GM12878 (cell line): ENCODE data around the gene NOL4L. TPM values are rescaled to one million over a fixed set of nuclear protein-coding genes. Genes with fewer than 3 reads are reported as not detected.

Source experiments
- ATAC-seq: fragments of 200-7000 bp; cut with Tn5 transposase; 3 replicates; pipeline ENCODE4 v1.9.1; 2020; ENCODE audit warnings: mild to moderate bottlenecking, moderate library complexity
- BruUV-seq: library from RNA; stranded (reverse); fragments of 400-500 nt; replicated peaks from 2 replicates; lab custom pipeline; 2021; lab: Mats Ljungman, UMichigan
- CTCF ChIA-PET: fragments of 300-600 bp; sonication (Branson Sonifier 250); formaldehyde crosslinking; extraction: SDS; loops from one replicate; lab custom pipeline; 2021; ENCODE audit warnings: inconsistent platforms; lab: Yijun Ruan, JAX
- POLR2A ChIA-PET: fragments of 350-600 bp; formaldehyde crosslinking; extraction: SDS; loops from one replicate; lab custom pipeline; 2021; ENCODE audit warnings: inconsistent platforms; lab: Charles Lee
- RAD21 ChIA-PET: fragments of 300-600 bp; sonication (Branson Sonifier 250); formaldehyde crosslinking; loops from one replicate; lab custom pipeline; 2023; ENCODE audit warnings: antibody characterized with exemption; ENCODE audit not compliant: unreplicated experiment; lab: Charles Lee
- SMC1A ChIA-PET: fragments of 300-600 bp; sonication (Branson Sonifier 250); formaldehyde crosslinking; loops from one replicate; lab custom pipeline; 2023; ENCODE audit not compliant: unreplicated experiment, uncharacterized antibody; lab: Charles Lee
- DNase-seq: peaks from one replicate; pipeline ENCODE4 v3.0.0-alpha.2; 2011; ENCODE audit warnings: low read depth, low spot score
- FAIRE-seq: peaks from 3 replicates; lab custom pipeline; 2011; peaks lifted over from hg19 to GRCh38; lab: Jason Lieb, UNC
- H2AFZ ChIP-seq: 2 replicates; pipeline ENCODE4 v1.6.0; 2011; ENCODE audit warnings: low read depth, low read length, control low read depth; ENCODE audit not compliant: control insufficient read depth
- H3K27ac ChIP-seq: 2 replicates; pipeline ENCODE4 v1.5.1; 2011; ENCODE audit warnings: control low read depth; ENCODE audit not compliant: control insufficient read depth, insufficient read depth
- H3K27me3 ChIP-seq, 2 experiments: replicated peaks in 1 of 2; 2 replicates each; pipeline versions ENCODE4 v1.6.0 to v1.6.1; 2011; ENCODE audit warnings: low read length in 1 of 2; ENCODE audit not compliant: control insufficient read depth in 2 of 2, insufficient read depth in 2 of 2
- H3K36me3 ChIP-seq, 2 experiments: 2 replicates each; pipeline ENCODE4 v1.5.1; 2011; ENCODE audit warnings: low read length in 1 of 2; ENCODE audit not compliant: control insufficient read depth in 2 of 2, insufficient read depth in 2 of 2
- H3K4me1 ChIP-seq: 2 replicates; pipeline ENCODE4 v1.6.1; 2011; ENCODE audit warnings: mild to moderate bottlenecking, low read length, moderate library complexity, mixed read lengths; ENCODE audit not compliant: control insufficient read depth, insufficient read depth
- H3K4me2 ChIP-seq: 2 replicates; pipeline ENCODE4 v1.6.0; 2011; ENCODE audit warnings: control low read depth; ENCODE audit not compliant: control insufficient read depth, insufficient read depth
- H3K4me3 ChIP-seq: fragments of 200-600 bp; sonication (generic); 2 replicates; pipeline ENCODE4 v1.5.1; 2016
- H3K79me2 ChIP-seq: 2 replicates; pipeline ENCODE4 v1.6.0; 2011; ENCODE audit warnings: low read length; ENCODE audit not compliant: control insufficient read depth, insufficient read depth
- H3K9ac ChIP-seq: 2 replicates; pipeline ENCODE4 v1.8.0; 2011; ENCODE audit warnings: low read length, control low read depth, mixed read lengths; ENCODE audit not compliant: control insufficient read depth, insufficient read depth
- H3K9me3 ChIP-seq: replicated peaks from 3 replicates; pipeline ENCODE4 v1.5.1; 2011; ENCODE audit warnings: mild to moderate bottlenecking, low read length; ENCODE audit not compliant: control insufficient read depth, insufficient read depth
- H4K20me1 ChIP-seq: 2 replicates; pipeline ENCODE4 v1.6.0; 2011; ENCODE audit not compliant: control insufficient read depth, insufficient read depth
- ATF7 ChIP-seq: fragments of 450-650 bp; IDR thresholded peaks from 2 replicates; pipeline ENCODE4 v1.6.1; 2016; ENCODE audit warnings: low read depth, mild to moderate bottlenecking
- CHD4 ChIP-seq: fragments of 200-600 bp; sonication (generic); IDR thresholded peaks from 2 replicates; pipeline ENCODE4 v1.6.1; 2016; ENCODE audit warnings: mild to moderate bottlenecking
- EGR1 ChIP-seq, 2 experiments: IDR thresholded peaks; 1 replicate in 1 of 2; 2 replicates in 1 of 2; pipeline ENCODE4 v1.6.1; 2011 to 2012; ENCODE audit warnings: low read depth in 2 of 2, low read length in 2 of 2, borderline replicate concordance in 1 of 2, mild to moderate bottlenecking in 1 of 2, moderate library complexity in 1 of 2
- MTA3 ChIP-seq: IDR thresholded peaks from 2 replicates; pipeline ENCODE4 v1.6.1; 2012; ENCODE audit warnings: low read length, inconsistent platforms, borderline replicate concordance
- NRF1 ChIP-seq: conservative IDR thresholded peaks from 2 replicates; pipeline ENCODE4 v1.6.1; 2011; ENCODE audit warnings: mild to moderate bottlenecking, low read depth, low read length, improper control_type of control experiment
- PAX5 ChIP-seq: IDR thresholded peaks from 2 replicates; pipeline ENCODE4 v1.6.1; 2011; ENCODE audit warnings: low read depth, low read length, borderline replicate concordance
- RB1 ChIP-seq: fragments of 450-650 bp; formaldehyde crosslinking; IDR thresholded peaks from 2 replicates; pipeline ENCODE4 v1.6.1; 2017; ENCODE audit warnings: mild to moderate bottlenecking, borderline replicate concordance
- SP1 ChIP-seq: IDR thresholded peaks from one replicate; pipeline ENCODE4 v1.6.1; 2011; ENCODE audit warnings: low read depth, low read length
- SRF ChIP-seq, 2 experiments: IDR thresholded peaks; 2 replicates each; pipeline ENCODE4 v1.6.1; 2011; ENCODE audit warnings: low read depth in 2 of 2, low read length in 2 of 2, mild to moderate bottlenecking in 1 of 2, moderate library complexity in 1 of 2
- SUPT20H ChIP-seq: IDR thresholded peaks from 2 replicates; pipeline ENCODE4 v1.6.1; 2011; ENCODE audit warnings: low read depth, mild to moderate bottlenecking, low read length, moderate library complexity, borderline replicate concordance; ENCODE audit not compliant: control insufficient read depth
- TARDBP ChIP-seq: IDR thresholded peaks from 2 replicates; pipeline ENCODE4 v1.6.1; 2016; ENCODE audit warnings: borderline replicate concordance
- WGBS: methylation state at CpG from one replicate; pipeline ENCODE4 v1.1.6; 2016; ENCODE audit warnings: low lambda C conversion rate; ENCODE audit not compliant: insufficient replicate concordance, insufficient coverage; ENCODE audit errors: missing lambda C conversion rate; 5-methylcytosine and 5-hydroxymethylcytosine counted together
- in situ Hi-C: fragments of 300-500 bp; cut with MboI; formaldehyde crosslinking; loops from 9 replicates; pipeline ENCODE4 v1.14.3; 2018; ENCODE audit warnings: mixed read lengths
- intact Hi-C: fragments of 100-400 bp; cut with micrococcal nuclease; formaldehyde crosslinking; loops from one replicate; pipeline ENCODE4 v1.14.2; 2022; ENCODE audit not compliant: unreplicated experiment
- polyA plus RNA-seq, 11 experiments: library from polyadenylated mRNA; depleted of rRNA in 4 of 11; unstranded in 6 of 11; stranded (reverse) in 5 of 11; fragments of >200 nt; fragmentation: Nextera tagmentation in 4 of 11; fragmentation: Illumina TruSeq in 1 of 11; extraction: Ambion mirVana in 4 of 11; extraction: Trizol in 1 of 11; gene quantifications; 1 replicate in 1 of 11; 2 replicates in 10 of 11; pipeline versions ENCODE4 v1.2.1 to v1.2.3, GENCODE V29; 2011 to 2016; ENCODE audit warnings: inconsistent platforms in 2 of 11, missing spikeins in 2 of 11, low read depth in 1 of 11
- total RNA-seq, 4 experiments: library from RNA; depleted of rRNA in 3 of 4; stranded (reverse); fragments of >200 nt in 3 of 4; fragmentation: Illumina TruSeq in 1 of 4; extraction: Trizol in 1 of 4; gene quantifications; 2 replicates each; pipeline versions ENCODE4 v1.2.1 to v1.2.3, GENCODE V29; 2013 to 2021
- TF ChIP-seq, protein P1 (sequence below): IDR thresholded peaks from 2 replicates; pipeline ENCODE4 v1.6.1; 2012; ENCODE audit warnings: low read depth, low read length, improper control_type of control experiment
- TF ChIP-seq, protein P2 (sequence below): fragments of 450-650 bp; formaldehyde crosslinking; IDR thresholded peaks from 2 replicates; pipeline ENCODE4 v1.4.0; 2020; ENCODE audit warnings: mild to moderate bottlenecking, moderate library complexity
- TF ChIP-seq, protein P3 (sequence below): fragments of 450-650 bp; IDR thresholded peaks from 2 replicates; pipeline ENCODE4 v1.6.1; 2016; ENCODE audit warnings: mild to moderate bottlenecking, moderate library complexity, borderline replicate concordance

Gene NOL4L
- total and polyA plus RNA-seq, 10 of the 15 experiments (the other 5 are each of a cell fraction or from before 2014, with no cell fraction given): 2.3 to 24.0 (median 8.0) TPM

- no peaks in the 10 kb centered on the region for H3K27me3 ChIP-seq
- no peaks in the 10 kb centered on the region for H4K20me1 ChIP-seq
- no peak for ATAC-seq
- H3K4me2 ChIP-seq: no peak overlapping the region
- FAIRE-seq: no peak
- no peak overlapping the region for H3K4me3 ChIP-seq
- H3K79me2 ChIP-seq: no peaks in the 10 kb centered on the region
- no peaks in the 10 kb centered on the region for H3K9me3 ChIP-seq
- no peak overlapping the region for H3K27ac ChIP-seq
- no peak overlapping the region; the same call in 1 of the 2 replicates for H2AFZ ChIP-seq
- CTCF ChIA-PET: interaction anchor here (0.7 to 1.7 kb wide), 8 partner anchors 12 to 378 kb away, joined by 3 to 5 read pairs (median 3); partner anchors contain the start of gene TM9SF4
- RAD21 ChIA-PET: no interaction called here
- WGBS: 58% methylated on average over 5 of the region's 5 CpGs
- intact Hi-C loops (no loop called here), in situ Hi-C loops (no loop called here)
- no peak for DNase-seq
- POLR2A ChIA-PET: no interaction called here
- peaks cover 5% of the 10 kb centered on the region for H3K4me1 ChIP-seq
- no peaks in the 10 kb centered on the region for H3K36me3 ChIP-seq
- TF ChIP-seq TARDBP (no peak), CHD4 (no peak), SRF (IDR thresholded peaks at IDR 0.05; ENCODE audit: low read depth in 2 of 2, low read length in 2 of 2) (no peak), EGR1 (IDR thresholded peaks at IDR 0.05; ENCODE audit: borderline replicate concordance in 1 of 2, low read depth in 2 of 2, low read length in 2 of 2) (no peak), ATF7 (no peak), MTA3 (no peak), SUPT20H (no peak), SP1 (no peak), NRF1 (no peak), PAX5 (no peak), RB1 (no peak)
- TF ChIP-seq, protein P1, sequence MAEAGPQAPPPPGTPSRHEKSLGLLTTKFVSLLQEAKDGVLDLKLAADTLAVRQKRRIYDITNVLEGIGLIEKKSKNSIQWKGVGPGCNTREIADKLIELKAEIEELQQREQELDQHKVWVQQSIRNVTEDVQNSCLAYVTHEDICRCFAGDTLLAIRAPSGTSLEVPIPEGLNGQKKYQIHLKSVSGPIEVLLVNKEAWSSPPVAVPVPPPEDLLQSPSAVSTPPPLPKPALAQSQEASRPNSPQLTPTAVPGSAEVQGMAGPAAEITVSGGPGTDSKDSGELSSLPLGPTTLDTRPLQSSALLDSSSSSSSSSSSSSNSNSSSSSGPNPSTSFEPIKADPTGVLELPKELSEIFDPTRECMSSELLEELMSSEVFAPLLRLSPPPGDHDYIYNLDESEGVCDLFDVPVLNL: no peak
- TF ChIP-seq, protein P2, sequence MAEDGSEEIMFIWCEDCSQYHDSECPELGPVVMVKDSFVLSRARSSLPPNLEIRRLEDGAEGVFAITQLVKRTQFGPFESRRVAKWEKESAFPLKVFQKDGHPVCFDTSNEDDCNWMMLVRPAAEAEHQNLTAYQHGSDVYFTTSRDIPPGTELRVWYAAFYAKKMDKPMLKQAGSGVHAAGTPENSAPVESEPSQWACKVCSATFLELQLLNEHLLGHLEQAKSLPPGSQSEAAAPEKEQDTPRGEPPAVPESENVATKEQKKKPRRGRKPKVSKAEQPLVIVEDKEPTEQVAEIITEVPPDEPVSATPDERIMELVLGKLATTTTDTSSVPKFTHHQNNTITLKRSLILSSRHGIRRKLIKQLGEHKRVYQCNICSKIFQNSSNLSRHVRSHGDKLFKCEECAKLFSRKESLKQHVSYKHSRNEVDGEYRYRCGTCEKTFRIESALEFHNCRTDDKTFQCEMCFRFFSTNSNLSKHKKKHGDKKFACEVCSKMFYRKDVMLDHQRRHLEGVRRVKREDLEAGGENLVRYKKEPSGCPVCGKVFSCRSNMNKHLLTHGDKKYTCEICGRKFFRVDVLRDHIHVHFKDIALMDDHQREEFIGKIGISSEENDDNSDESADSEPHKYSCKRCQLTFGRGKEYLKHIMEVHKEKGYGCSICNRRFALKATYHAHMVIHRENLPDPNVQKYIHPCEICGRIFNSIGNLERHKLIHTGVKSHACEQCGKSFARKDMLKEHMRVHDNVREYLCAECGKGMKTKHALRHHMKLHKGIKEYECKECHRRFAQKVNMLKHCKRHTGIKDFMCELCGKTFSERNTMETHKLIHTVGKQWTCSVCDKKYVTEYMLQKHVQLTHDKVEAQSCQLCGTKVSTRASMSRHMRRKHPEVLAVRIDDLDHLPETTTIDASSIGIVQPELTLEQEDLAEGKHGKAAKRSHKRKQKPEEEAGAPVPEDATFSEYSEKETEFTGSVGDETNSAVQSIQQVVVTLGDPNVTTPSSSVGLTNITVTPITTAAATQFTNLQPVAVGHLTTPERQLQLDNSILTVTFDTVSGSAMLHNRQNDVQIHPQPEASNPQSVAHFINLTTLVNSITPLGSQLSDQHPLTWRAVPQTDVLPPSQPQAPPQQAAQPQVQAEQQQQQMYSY (CRISPR knock-in tag): no peak
- TF ChIP-seq, protein P3, sequence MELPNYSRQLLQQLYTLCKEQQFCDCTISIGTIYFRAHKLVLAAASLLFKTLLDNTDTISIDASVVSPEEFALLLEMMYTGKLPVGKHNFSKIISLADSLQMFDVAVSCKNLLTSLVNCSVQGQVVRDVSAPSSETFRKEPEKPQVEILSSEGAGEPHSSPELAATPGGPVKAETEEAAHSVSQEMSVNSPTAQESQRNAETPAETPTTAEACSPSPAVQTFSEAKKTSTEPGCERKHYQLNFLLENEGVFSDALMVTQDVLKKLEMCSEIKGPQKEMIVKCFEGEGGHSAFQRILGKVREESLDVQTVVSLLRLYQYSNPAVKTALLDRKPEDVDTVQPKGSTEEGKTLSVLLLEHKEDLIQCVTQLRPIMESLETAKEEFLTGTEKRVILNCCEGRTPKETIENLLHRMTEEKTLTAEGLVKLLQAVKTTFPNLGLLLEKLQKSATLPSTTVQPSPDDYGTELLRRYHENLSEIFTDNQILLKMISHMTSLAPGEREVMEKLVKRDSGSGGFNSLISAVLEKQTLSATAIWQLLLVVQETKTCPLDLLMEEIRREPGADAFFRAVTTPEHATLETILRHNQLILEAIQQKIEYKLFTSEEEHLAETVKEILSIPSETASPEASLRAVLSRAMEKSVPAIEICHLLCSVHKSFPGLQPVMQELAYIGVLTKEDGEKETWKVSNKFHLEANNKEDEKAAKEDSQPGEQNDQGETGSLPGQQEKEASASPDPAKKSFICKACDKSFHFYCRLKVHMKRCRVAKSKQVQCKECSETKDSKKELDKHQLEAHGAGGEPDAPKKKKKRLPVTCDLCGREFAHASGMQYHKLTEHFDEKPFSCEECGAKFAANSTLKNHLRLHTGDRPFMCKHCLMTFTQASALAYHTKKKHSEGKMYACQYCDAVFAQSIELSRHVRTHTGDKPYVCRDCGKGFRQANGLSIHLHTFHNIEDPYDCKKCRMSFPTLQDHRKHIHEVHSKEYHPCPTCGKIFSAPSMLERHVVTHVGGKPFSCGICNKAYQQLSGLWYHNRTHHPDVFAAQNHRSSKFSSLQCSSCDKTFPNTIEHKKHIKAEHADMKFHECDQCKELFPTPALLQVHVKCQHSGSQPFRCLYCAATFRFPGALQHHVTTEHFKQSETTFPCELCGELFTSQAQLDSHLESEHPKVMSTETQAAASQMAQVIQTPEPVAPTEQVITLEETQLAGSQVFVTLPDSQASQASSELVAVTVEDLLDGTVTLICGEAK: no peak
- H3K9ac ChIP-seq: no peak overlapping the region
- SMC1A ChIA-PET: interaction anchor here (0.6 to 1.3 kb wide), 3 partner anchors 12 to 342 kb away, joined by 3 read pairs; no protein-coding TSS in a partner anchor
- BruUV-seq: no TSS peak
These were observed 99.2 kb downstream of the NOL4L start for GRCh38 chr20:32485770-32486478.
